Retinal pigment epithelial cell (primary cell): ENCODE results near the gene PCNX4.

Experiments
- DNase-seq: peaks from one replicate; pipeline ENCODE4 v3.0.0-alpha.2; 2010; ENCODE audit warnings: low read depth
- H3K4me3 ChIP-seq: 2 replicates; pipeline ENCODE4 v1.5.1; 2011; ENCODE audit warnings: mild to moderate bottlenecking, low read length, control low read depth, moderate library complexity
- CTCF ChIP-seq: conservative IDR thresholded peaks from 2 replicates; pipeline ENCODE4 v1.5.1; 2011; ENCODE audit warnings: low read depth, low read length, control low read depth, inconsistent platforms

The PCNX4 gene

GRCh38 chr14:60079723-60080122 lies 12.0 kb upstream of the PCNX4 start:
- DNase-seq: no peak
- peak; percentile 28 for TF ChIP-seq CTCF
- no peak overlapping the region for H3K4me3 ChIP-seq

GRCh38 chr14:60085085-60085484 lies 6.6 kb upstream of the PCNX4 start:
- TF ChIP-seq CTCF: no peak
- no peak for DNase-seq
- H3K4me3 ChIP-seq: no peak overlapping the region

DNA sequence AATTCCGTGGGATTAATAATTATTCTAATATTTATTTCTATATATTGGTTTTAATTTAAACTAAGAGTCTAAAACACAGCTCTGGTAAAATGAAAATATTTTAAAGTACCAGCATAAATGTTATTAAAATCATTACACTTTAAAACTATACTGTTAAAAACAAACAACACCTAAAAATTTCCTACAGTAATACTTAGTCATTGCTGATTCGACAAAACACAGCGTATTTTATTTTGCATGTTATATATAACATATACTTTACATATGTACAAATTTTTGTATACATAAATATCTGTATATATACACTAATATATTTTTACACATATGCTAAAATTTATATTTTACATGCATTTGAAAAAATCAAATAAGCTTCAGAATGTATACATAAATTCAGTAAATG lies 6.0 kb upstream of the PCNX4 start:
- no peak for DNase-seq
- TF ChIP-seq CTCF: no peak
- no peak overlapping the region for H3K4me3 ChIP-seq

GRCh38 chr14:60087668-60088067 lies 4.1 kb upstream of the PCNX4 start:
- H3K4me3 ChIP-seq: no peak overlapping the region
- DNase-seq: no peak
- TF ChIP-seq CTCF: no peak

- no peak for TF ChIP-seq CTCF
- DNase-seq: no peak
- no peak overlapping the region for H3K4me3 ChIP-seq
Measured at GRCh38 chr14:60089221-60089620, 2.5 kb upstream of the PCNX4 start.

- peak overlapping the region; percentile 79 for H3K4me3 ChIP-seq
- peak; percentile 60 for DNase-seq
- no peak for TF ChIP-seq CTCF
Measured at GRCh38 chr14:60090864-60091519, 731 bp upstream of the PCNX4 start.

GRCh38 chr14:60092526-60092920 lies 800 bp downstream of the PCNX4 start:
- no peak for TF ChIP-seq CTCF
- peak; percentile 10 for DNase-seq
- peak overlapping the region; percentile 79 for H3K4me3 ChIP-seq
